Vagina (tissue), 2 donors: ENCODE measurements around the gene S100A7A.

Source experiments
- POLR2A ChIP-seq, 2 donors: fragments of 450-650 bp; IDR thresholded peaks; one replicate each; pipeline ENCODE4 v1.6.1; 2017; ENCODE audit warnings: antibody characterized with exemption in 2 of 2, mild to moderate bottlenecking in 2 of 2, moderate library complexity in 2 of 2
- POLR2AphosphoS5 ChIP-seq, 2 donors: sonication (generic); formaldehyde crosslinking; IDR thresholded peaks; one replicate each; pipeline ENCODE4 v1.9.0; 2017; ENCODE audit warnings: antibody characterized with exemption in 2 of 2, mild to moderate bottlenecking in 2 of 2, low read depth in 1 of 2; ENCODE audit not compliant: insufficient read depth in 1 of 2
- TF ChIP-seq, protein P1 (sequence below), 3 experiments: fragments of 450-650 bp in 2 of 3; fragments of 200-600 bp in 1 of 3; sonication (generic) in 1 of 3; IDR thresholded peaks; one replicate each; pipeline ENCODE4 v1.5.1; 2017 to 2019; ENCODE audit warnings: antibody characterized with exemption in 3 of 3, mild to moderate bottlenecking in 2 of 3, moderate library complexity in 2 of 3

- TF ChIP-seq, protein P1, sequence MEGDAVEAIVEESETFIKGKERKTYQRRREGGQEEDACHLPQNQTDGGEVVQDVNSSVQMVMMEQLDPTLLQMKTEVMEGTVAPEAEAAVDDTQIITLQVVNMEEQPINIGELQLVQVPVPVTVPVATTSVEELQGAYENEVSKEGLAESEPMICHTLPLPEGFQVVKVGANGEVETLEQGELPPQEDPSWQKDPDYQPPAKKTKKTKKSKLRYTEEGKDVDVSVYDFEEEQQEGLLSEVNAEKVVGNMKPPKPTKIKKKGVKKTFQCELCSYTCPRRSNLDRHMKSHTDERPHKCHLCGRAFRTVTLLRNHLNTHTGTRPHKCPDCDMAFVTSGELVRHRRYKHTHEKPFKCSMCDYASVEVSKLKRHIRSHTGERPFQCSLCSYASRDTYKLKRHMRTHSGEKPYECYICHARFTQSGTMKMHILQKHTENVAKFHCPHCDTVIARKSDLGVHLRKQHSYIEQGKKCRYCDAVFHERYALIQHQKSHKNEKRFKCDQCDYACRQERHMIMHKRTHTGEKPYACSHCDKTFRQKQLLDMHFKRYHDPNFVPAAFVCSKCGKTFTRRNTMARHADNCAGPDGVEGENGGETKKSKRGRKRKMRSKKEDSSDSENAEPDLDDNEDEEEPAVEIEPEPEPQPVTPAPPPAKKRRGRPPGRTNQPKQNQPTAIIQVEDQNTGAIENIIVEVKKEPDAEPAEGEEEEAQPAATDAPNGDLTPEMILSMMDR (IDR thresholded peaks at IDR 0.05) = no peak
- TF ChIP-seq POLR2AphosphoS5 (IDR thresholded peaks at IDR 0.05; ENCODE audit: insufficient read depth in 1 of 2, low read depth in 1 of 2) (no peak), POLR2A (IDR thresholded peaks at IDR 0.05) (no peak)
These were observed at the start of gene S100A7A for GRCh38 chr1:153415850-153416570.
